Measurements from ENCODE around the gene ZCCHC7.

ZCCHC7 gene

DNA sequence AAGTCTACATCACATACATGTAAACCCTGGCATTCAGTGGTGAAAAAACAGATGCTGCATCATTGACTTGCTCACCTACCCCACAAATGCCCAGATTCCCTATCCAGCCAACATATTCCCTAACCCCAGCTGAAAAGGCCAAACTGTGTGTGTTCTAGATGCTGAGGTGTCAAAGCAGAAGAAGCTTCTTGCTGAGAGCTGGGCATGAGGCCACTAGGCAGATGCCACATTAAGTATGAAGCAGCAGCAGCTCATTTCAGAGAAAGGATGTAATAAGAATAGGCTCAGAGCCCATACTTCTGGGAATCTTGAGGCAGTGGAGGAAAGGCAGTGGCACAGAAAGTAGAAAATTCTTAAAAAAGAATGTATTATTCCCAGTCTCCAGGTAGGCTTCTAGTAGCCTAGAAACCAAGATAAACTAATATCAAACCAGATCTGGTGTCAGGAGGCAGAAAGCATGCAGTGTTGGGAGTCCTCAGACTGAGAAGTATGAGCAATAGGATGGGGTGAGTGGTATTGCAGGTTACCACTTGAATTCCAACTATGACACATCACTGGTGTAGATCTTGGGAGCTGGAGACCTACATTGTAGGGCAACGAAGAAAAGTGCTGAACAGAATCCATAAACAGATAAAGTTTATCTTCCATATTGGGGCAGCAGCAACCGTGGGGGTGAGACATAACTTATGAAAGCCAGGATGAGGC lies 230.3 kb downstream of the ZCCHC7 start:
- Histone ChIP-seq H3K4me3 (ENCODE audit: low read length) (no peak overlapping the region), H3K9me3 (ENCODE audit: control insufficient read depth, insufficient read depth, low read length) (no peaks in the 10 kb centered on the region), H3K9me2 (replicated peaks; ENCODE audit: control insufficient read depth, low read length) (no peaks in the 10 kb centered on the region), H3K79me2 (ENCODE audit: control insufficient read depth, low read length) (no peaks in the 10 kb centered on the region), H4K20me1 (ENCODE audit: control insufficient read depth, insufficient read depth, low read depth, low read length) (no peaks in the 10 kb centered on the region), H3K36me3 (ENCODE audit: control insufficient read depth, low read length) (peaks cover 55% of the 10 kb centered on the region), H3F3A (ENCODE audit: control insufficient read depth, insufficient read depth) (0 out of 2 replicates have a peak, but pooled peaks cover 5% of the 10 kb centered on the region), H3K4me1 (ENCODE audit: control insufficient read depth, low read length) (no peaks in the 10 kb centered on the region), H3K4me2 (ENCODE audit: low read length) (no peak overlapping the region), H3K27me3 (ENCODE audit: control insufficient read depth, low read length) (no peaks in the 10 kb centered on the region), H3K27ac (ENCODE audit: low read depth, low read length) (no peak overlapping the region)
- TF ChIP-seq CTCF (IDR thresholded peaks at IDR 0.05; ENCODE audit: low read depth, low read length, poor library complexity, severe bottlenecking) (no peak), EZH2phosphoT487 (IDR thresholded peaks at IDR 0.05; ENCODE audit: borderline replicate concordance, low read length) (no peak)

GRCh38 chr9:37353791-37354190 lies 233.4 kb downstream of the ZCCHC7 start:
- no peaks in the 10 kb centered on the region for H4K20me1 ChIP-seq (ENCODE audit: control insufficient read depth, insufficient read depth, low read depth, low read length)
- peaks cover 8% of the 10 kb centered on the region; the same call in 1 of the 2 replicates for H3K4me1 ChIP-seq (ENCODE audit: control insufficient read depth, low read length)
- H3F3A ChIP-seq (ENCODE audit: control insufficient read depth, insufficient read depth): 0 out of 2 replicates have a peak, but pooled peaks cover 7% of the 10 kb centered on the region
- TF ChIP-seq EZH2phosphoT487 (IDR thresholded peaks at IDR 0.05; ENCODE audit: borderline replicate concordance, low read length) (no peak), CTCF (IDR thresholded peaks at IDR 0.05; ENCODE audit: low read depth, low read length, poor library complexity, severe bottlenecking) (no peak)
- H3K9me2 ChIP-seq (replicated peaks; ENCODE audit: control insufficient read depth, low read length): no peaks in the 10 kb centered on the region
- H3K79me2 ChIP-seq (ENCODE audit: control insufficient read depth, low read length): no peaks in the 10 kb centered on the region
- no peak overlapping the region for H3K27ac ChIP-seq (ENCODE audit: low read depth, low read length)
- H3K27me3 ChIP-seq (ENCODE audit: control insufficient read depth, low read length): no peaks in the 10 kb centered on the region
- no peak overlapping the region for H3K4me2 ChIP-seq (ENCODE audit: low read length)
- H3K4me3 ChIP-seq (ENCODE audit: low read length): no peak overlapping the region
- H3K9me3 ChIP-seq (ENCODE audit: control insufficient read depth, insufficient read depth, low read length): no peaks in the 10 kb centered on the region
- peaks cover 75% of the 10 kb centered on the region for H3K36me3 ChIP-seq (ENCODE audit: control insufficient read depth, low read length)

- Histone ChIP-seq H3K27me3 (ENCODE audit: control insufficient read depth, low read length) (no peaks in the 10 kb centered on the region), H3K27ac (ENCODE audit: low read depth, low read length) (peak overlapping the region; percentile 34), H3K4me1 (ENCODE audit: control insufficient read depth, low read length) (peaks cover 76% of the 10 kb centered on the region), H4K20me1 (ENCODE audit: control insufficient read depth, insufficient read depth, low read depth, low read length) (no peaks in the 10 kb centered on the region), H3K36me3 (ENCODE audit: control insufficient read depth, low read length) (peaks cover 34% of the 10 kb centered on the region), H3F3A (ENCODE audit: control insufficient read depth, insufficient read depth) (peaks cover 8% of the 10 kb centered on the region), H3K79me2 (ENCODE audit: control insufficient read depth, low read length) (no peaks in the 10 kb centered on the region), H3K9me3 (ENCODE audit: control insufficient read depth, insufficient read depth, low read length) (no peaks in the 10 kb centered on the region), H3K4me3 (ENCODE audit: low read length) (0 out of 2 replicates have a peak overlapping the region, but pooled peaks have one; percentile 7), H3K4me2 (ENCODE audit: low read length) (peak overlapping the region; percentile 25), H3K9me2 (replicated peaks; ENCODE audit: control insufficient read depth, low read length) (no peaks in the 10 kb centered on the region)
- TF ChIP-seq CTCF (IDR thresholded peaks at IDR 0.05; ENCODE audit: low read depth, low read length, poor library complexity, severe bottlenecking) (no peak), EZH2phosphoT487 (IDR thresholded peaks at IDR 0.05; ENCODE audit: borderline replicate concordance, low read length) (no peak)
These were observed 242.1 kb downstream of the ZCCHC7 start for GRCh38 chr9:37362430-37362829.
